Nephron (organoid): ENCODE results near the gene SPDYE1.
"Not testable (repeated sequence)": the region's sequence is repeated elsewhere in the genome, so short reads cannot be mapped to it uniquely, and the experiment has no call there.

ENCODE experiments used
- H3K27ac Mint-ChIP-seq, 3 experiments: 2 replicates each; pipeline ENCODE4 v1.8.0; 2020; ENCODE audit warnings: mixed read lengths in 3 of 3, mild to moderate bottlenecking in 2 of 3, moderate library complexity in 1 of 3
- H3K27me3 Mint-ChIP-seq: 2 replicates; pipeline ENCODE4 v1.8.0; 2021; ENCODE audit warnings: low read depth, mild to moderate bottlenecking, moderate library complexity, mixed read lengths
- H3K36me3 Mint-ChIP-seq: 2 replicates; pipeline ENCODE4 v1.8.0; 2020; ENCODE audit warnings: low read depth, mixed read lengths
- H3K4me1 Mint-ChIP-seq: 2 replicates; pipeline ENCODE4 v1.8.0; 2020; ENCODE audit warnings: mixed read lengths
- H3K4me3 Mint-ChIP-seq, 3 experiments: 2 replicates each; pipeline ENCODE4 v1.8.0; 2020; ENCODE audit warnings: mild to moderate bottlenecking in 3 of 3, mixed read lengths in 3 of 3, moderate library complexity in 2 of 3
- H3K9me3 Mint-ChIP-seq: 2 replicates; pipeline ENCODE4 v1.8.0; 2020; ENCODE audit warnings: mixed read lengths
- CTCF ChIP-seq, 3 experiments: fragments of 200-600 bp; sonication (generic); IDR thresholded peaks; one replicate each; pipeline ENCODE4 v1.5.0; 2021; ENCODE audit warnings: antibody characterized with exemption in 3 of 3; ENCODE audit not compliant: unreplicated experiment in 3 of 3

The SPDYE1 gene

DNA sequence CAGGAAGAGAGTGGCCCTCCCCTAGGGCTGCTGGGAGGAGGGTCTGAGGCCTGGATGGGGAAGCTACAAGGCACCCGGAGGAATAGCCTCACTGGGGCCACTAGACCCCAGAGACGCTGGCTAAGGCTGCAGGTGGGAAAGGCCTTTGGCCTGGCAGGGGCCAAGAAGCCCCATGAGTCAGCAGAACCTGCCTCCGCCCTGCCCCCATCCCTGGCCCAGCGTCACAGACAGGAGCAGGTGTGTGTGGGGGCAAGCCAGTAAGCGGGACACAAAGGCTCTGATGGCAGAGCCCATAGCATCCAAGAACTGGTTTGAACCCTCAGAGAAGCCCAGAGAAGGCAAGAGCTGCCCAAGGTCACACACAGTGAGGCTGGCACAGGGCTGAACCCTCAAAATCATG lies 27.0 kb upstream of the SPDYE1 start:
- H3K36me3 Mint-ChIP-seq, H3K4me3 Mint-ChIP-seq, H3K27ac Mint-ChIP-seq, H3K9me3 Mint-ChIP-seq, H3K4me1 Mint-ChIP-seq, H3K27me3 Mint-ChIP-seq: not testable (repeated sequence)

DNA sequence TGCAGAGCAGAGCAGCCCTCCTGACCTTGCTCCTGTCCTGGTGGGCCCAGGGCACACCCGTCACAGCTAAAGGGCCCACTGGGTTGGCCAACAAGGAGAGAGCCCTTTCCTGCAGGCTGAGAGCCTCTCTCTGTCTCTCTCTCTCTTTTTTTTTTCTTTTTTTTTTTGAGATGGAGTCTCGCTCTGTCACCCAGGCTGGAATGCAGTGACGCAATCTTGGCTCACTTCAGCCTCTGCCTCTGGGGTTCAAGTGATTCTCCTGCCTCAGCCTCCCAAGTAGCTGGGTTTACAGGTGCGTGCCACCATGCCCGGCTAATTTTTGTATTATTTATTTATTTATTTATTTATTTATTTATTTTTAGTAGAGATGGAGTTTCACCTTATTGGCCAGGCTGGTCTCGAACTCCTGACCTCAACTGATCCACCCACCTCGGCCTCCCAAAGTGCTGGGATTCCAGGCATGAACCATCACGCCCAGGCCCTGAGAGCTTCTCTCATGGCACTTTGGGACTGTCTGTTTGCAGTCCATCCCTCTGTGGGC lies 23.6 kb upstream of the SPDYE1 start:
- H3K27me3 Mint-ChIP-seq, H3K27ac Mint-ChIP-seq, H3K9me3 Mint-ChIP-seq, H3K4me1 Mint-ChIP-seq, H3K36me3 Mint-ChIP-seq, H3K4me3 Mint-ChIP-seq: not testable (repeated sequence)

DNA sequence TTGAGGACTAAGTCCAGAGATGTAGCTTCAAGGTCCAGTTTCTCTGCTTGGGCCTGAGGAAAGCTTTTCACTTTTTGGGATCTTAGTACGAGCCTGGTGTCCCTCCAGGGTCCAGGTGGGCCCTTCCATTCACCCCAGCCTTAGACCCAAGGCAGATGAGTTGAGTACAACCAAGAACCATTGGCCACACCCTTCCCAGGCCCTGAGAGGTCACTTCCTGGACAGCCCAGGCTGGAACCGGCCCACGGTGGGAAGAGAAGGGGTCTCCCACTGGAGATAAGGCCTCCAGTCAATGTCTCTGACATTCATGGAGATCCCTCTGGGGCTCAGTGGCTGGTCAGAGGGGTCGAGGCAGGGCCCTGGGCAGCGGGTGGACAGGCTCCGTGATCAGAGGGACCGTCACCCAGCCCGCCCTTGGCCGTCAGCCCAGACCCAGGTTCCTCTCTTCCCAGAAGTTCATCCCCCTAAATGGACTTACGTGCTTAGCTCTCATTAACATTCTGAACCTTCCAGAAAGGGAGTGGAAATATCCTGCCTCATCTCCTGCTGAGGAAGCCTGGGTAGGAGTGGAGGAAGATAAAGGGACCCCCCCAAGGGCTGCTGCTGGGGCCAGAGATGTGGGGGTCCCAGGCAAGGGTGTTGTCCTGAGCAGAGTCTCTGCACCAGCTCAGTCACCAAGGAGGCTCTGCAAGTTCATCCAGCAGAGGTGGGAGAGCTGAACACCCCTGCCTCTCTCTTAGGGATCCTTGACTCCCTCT lies 22.8 kb upstream of the SPDYE1 start:
- not testable (repeated sequence) for H3K27me3 Mint-ChIP-seq, H3K4me3 Mint-ChIP-seq, H3K27ac Mint-ChIP-seq, H3K9me3 Mint-ChIP-seq, H3K4me1 Mint-ChIP-seq, H3K36me3 Mint-ChIP-seq

GRCh38 chr7:43977525-43977924 lies 20.2 kb upstream of the SPDYE1 start:
- Mint-ChIP-seq H3K4me3 (no peak overlapping the region), H3K9me3 (no peaks in the 10 kb centered on the region), H3K27ac (no peak overlapping the region), H3K27me3 (no peaks in the 10 kb centered on the region), H3K4me1 (no peaks in the 10 kb centered on the region), H3K36me3 (no peaks in the 10 kb centered on the region)
- no peak for TF ChIP-seq CTCF (IDR thresholded peaks at IDR 0.05; ENCODE audit: unreplicated experiment in 3 of 3)

DNA sequence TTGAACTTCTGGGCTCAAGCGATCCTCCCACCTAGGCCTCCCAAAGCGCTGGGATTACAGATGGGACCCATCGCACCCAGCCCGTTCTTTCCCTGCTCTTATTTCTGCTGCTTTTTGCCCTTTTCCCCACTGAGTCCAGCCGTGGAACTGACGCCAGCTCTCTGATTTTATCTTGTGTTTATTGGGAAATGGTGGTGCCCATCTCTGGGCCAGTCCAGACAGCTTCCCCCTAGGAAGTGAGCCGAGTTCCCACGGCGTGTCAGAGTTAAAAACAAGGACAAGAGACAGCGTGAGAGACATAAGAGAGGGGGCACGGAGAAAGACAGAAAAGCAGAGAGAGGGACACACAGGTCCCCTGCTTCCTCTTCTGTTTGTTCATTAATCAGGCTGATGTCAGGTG lies 19.6 kb upstream of the SPDYE1 start:
- H3K4me1 Mint-ChIP-seq, H3K9me3 Mint-ChIP-seq, H3K36me3 Mint-ChIP-seq, H3K27ac Mint-ChIP-seq, H3K4me3 Mint-ChIP-seq, H3K27me3 Mint-ChIP-seq: not testable (repeated sequence)

- not testable (repeated sequence) for H3K4me3 Mint-ChIP-seq, H3K27ac Mint-ChIP-seq, H3K27me3 Mint-ChIP-seq, H3K4me1 Mint-ChIP-seq, H3K9me3 Mint-ChIP-seq, H3K36me3 Mint-ChIP-seq
Observed at GRCh38 chr7:43982848-43983247, 14.8 kb upstream of the SPDYE1 start.

- H3K9me3 Mint-ChIP-seq, H3K4me3 Mint-ChIP-seq, H3K36me3 Mint-ChIP-seq, H3K27me3 Mint-ChIP-seq, H3K27ac Mint-ChIP-seq, H3K4me1 Mint-ChIP-seq: not testable (repeated sequence)
Observed at GRCh38 chr7:43983736-43984135, 14.0 kb upstream of the SPDYE1 start.

DNA sequence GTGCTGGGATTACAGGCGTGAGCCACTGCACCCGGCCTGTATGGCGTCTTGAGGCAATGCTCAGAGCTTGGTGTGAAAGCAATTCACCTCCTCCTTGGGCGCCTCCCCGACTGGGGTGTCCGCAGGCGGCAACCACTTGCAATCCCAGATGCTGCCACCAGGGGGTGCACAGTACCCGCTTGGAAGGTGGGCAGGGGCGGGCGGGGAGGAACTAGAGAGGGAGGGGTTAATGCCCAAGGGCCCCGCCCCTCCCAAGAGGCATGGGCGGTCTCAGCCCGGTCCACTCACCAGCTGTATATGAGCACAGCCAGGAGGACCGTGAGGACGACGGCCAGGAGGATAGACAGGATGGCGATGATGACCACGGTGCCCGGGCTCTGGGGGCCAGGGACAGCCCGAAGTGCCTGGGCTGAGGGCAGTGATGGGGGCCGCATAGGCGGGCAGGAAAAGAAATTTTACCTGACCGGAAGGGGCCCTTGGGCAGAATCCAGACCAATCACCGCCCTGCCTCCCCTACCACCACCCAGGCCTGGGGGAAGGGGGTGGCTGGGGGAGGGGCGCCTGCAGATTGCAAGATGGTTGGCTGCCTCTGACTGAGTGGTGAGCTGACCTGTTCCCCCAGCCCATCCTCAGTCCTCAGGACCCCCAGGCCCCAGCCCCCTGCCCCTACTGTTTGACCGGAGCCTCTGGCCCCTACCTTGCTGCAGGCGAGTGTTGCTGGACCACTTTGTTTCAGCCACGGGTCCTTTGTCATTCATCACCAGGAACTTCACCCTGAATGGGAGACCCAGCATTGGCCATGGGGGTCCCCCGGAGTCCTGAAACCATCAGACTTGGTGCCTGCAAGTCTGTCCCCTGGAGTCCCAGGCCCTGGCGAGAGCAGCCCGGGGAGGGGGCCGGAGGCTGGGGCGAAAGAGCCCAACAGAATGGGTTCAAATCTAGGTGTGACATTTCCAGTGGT lies 11.5 kb upstream of the SPDYE1 start:
- not testable (repeated sequence) for H3K27me3 Mint-ChIP-seq, H3K36me3 Mint-ChIP-seq, H3K9me3 Mint-ChIP-seq, H3K4me1 Mint-ChIP-seq
- peak overlapping the region; percentile 71 to 77 (median 76) for H3K4me3 Mint-ChIP-seq
- peak; percentile 68 to 70 (median 68) for TF ChIP-seq CTCF (IDR thresholded peaks at IDR 0.05; ENCODE audit: unreplicated experiment in 3 of 3)
- H3K27ac Mint-ChIP-seq = peak overlapping the region in 1 of 3 experiments; percentile 54

DNA sequence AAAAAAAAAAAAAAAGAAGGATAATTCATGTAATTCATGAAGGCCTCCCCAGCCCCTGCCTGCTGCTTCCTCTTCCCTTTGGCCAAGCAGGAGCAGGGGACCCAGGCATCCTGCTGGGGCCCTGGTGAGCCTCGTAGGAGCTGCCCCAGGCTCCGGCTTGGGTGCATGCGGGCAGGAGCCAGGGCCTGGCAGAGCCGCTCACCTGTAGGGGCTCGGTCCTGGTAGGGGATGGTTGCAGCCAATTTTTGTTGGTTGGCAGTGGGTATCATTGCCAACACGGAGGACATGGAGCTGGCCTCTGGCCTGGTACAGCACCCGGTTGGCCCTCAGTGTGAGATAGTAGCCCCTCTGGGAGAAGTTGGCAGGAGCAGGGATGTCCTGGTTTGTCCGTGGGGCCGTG lies 10.2 kb upstream of the SPDYE1 start:
- H3K27me3 Mint-ChIP-seq, H3K9me3 Mint-ChIP-seq, H3K27ac Mint-ChIP-seq, H3K36me3 Mint-ChIP-seq, H3K4me1 Mint-ChIP-seq, H3K4me3 Mint-ChIP-seq: not testable (repeated sequence)

GRCh38 chr7:43990011-43990585 lies 7.6 kb upstream of the SPDYE1 start:
- H3K4me3 Mint-ChIP-seq, H3K4me1 Mint-ChIP-seq, H3K27ac Mint-ChIP-seq, H3K36me3 Mint-ChIP-seq, H3K9me3 Mint-ChIP-seq, H3K27me3 Mint-ChIP-seq: not testable (repeated sequence)

GRCh38 chr7:43990829-43991228 lies 6.9 kb upstream of the SPDYE1 start:
- not testable (repeated sequence) for H3K4me3 Mint-ChIP-seq, H3K4me1 Mint-ChIP-seq, H3K36me3 Mint-ChIP-seq, H3K27me3 Mint-ChIP-seq, H3K9me3 Mint-ChIP-seq, H3K27ac Mint-ChIP-seq

GRCh38 chr7:43992896-43993295 lies 4.8 kb upstream of the SPDYE1 start:
- not testable (repeated sequence) for H3K9me3 Mint-ChIP-seq, H3K27me3 Mint-ChIP-seq, H3K4me3 Mint-ChIP-seq, H3K27ac Mint-ChIP-seq, H3K4me1 Mint-ChIP-seq, H3K36me3 Mint-ChIP-seq

DNA sequence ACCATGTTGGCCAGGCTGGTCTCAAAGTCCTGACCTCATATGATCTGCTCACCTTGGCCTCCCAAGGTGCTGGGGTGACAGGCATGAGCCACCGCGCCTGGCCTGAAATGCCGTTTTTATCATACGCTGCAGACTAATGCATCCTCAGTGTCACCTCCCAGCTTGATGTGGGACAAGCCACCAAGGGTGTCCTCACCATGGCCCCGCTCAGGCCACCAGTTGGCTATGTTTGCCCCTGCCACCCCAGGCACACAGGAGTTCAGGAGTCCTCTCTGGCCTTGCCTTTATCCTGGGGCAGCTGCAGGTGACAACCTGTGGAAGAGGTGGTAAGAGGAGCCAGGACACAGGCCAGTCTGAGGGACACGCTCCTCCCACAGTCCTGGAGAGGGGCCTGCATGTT lies 3.0 kb upstream of the SPDYE1 start:
- H3K9me3 Mint-ChIP-seq, H3K4me3 Mint-ChIP-seq, H3K27ac Mint-ChIP-seq, H3K27me3 Mint-ChIP-seq, H3K36me3 Mint-ChIP-seq, H3K4me1 Mint-ChIP-seq: not testable (repeated sequence)
